Esophagus muscularis mucosa (tissue), 4 donors: ENCODE data around the gene MDGA2. TPM values are rescaled to one million over a fixed set of nuclear protein-coding genes. Genes with fewer than 3 reads are reported as not detected.

Source experiments
- DNase-seq: peaks from one replicate; pipeline ENCODE4 v3.0.0-alpha.2; 2017; ENCODE audit errors: extremely low spot score
- H3K27ac ChIP-seq, 4 donors: fragments of 200-600 bp; sonication (generic); replicated peaks in 1 of 4; 1 replicate in 3 of 4; 2 replicates in 1 of 4; pipeline ENCODE4 v1.5.1; 2016 to 2019; ENCODE audit warnings: mild to moderate bottlenecking in 1 of 4
- H3K27me3 ChIP-seq, 4 donors: fragments of 200-600 bp; sonication (generic); one replicate each; pipeline versions ENCODE4 v1.5.1 to v1.6.0; 2016 to 2019
- H3K36me3 ChIP-seq, 4 donors: fragments of 200-600 bp; sonication (generic); one replicate each; pipeline ENCODE4 v1.5.1; 2016 to 2019
- H3K4me1 ChIP-seq, 4 donors: fragments of 200-600 bp; sonication (generic); one replicate each; pipeline ENCODE4 v1.5.1; 2016 to 2019
- H3K4me3 ChIP-seq, 4 donors: fragments of 200-600 bp; sonication (generic); 1 replicate in 2 of 4; 2 replicates in 2 of 4; pipeline ENCODE4 v1.5.1; 2016 to 2019; ENCODE audit warnings: mild to moderate bottlenecking in 4 of 4, moderate library complexity in 1 of 4
- H3K9me3 ChIP-seq, 4 donors: fragments of 200-600 bp; sonication (generic); 1 replicate in 3 of 4; 2 replicates in 1 of 4; pipeline ENCODE4 v1.5.1; 2016 to 2019
- CTCF ChIP-seq, 3 experiments: fragments of 200-600 bp in 2 of 3; fragments of 450-650 bp in 1 of 3; sonication (generic) in 2 of 3; IDR thresholded peaks; one replicate each; pipeline ENCODE4 v1.5.1; 2017 to 2019; ENCODE audit warnings: antibody characterized with exemption in 3 of 3, mild to moderate bottlenecking in 2 of 3, moderate library complexity in 1 of 3
- EP300 ChIP-seq: sonication (generic); formaldehyde crosslinking; IDR thresholded peaks from one replicate; pipeline ENCODE4 v1.6.1; 2017; ENCODE audit warnings: antibody characterized with exemption
- POLR2A ChIP-seq: fragments of 450-650 bp; IDR thresholded peaks from one replicate; pipeline ENCODE4 v1.6.1; 2017; ENCODE audit warnings: antibody characterized with exemption, moderate library complexity, mild to moderate bottlenecking, low read depth
- POLR2AphosphoS5 ChIP-seq, 2 donors: sonication (generic); formaldehyde crosslinking; IDR thresholded peaks; one replicate each; pipeline ENCODE4 v1.6.1; 2017; ENCODE audit warnings: antibody characterized with exemption in 2 of 2
- WGBS: methylation state at CpG from one replicate; pipeline ENCODE4 v1.1.5; 2018; 5-methylcytosine and 5-hydroxymethylcytosine counted together
- intact Hi-C: fragments of 100-400 bp; cut with DNase I; formaldehyde crosslinking; loops from one replicate; pipeline ENCODE4 v1.15.1; 2023
- total RNA-seq, 4 donors: library from RNA; depleted of rRNA; stranded (reverse); fragments of >200 nt; gene quantifications; one replicate each; pipeline versions ENCODE4 v1.1.0 to v1.2.1, GENCODE V29; 2016

The MDGA2 gene
- total RNA-seq, 4 donors from 2014 or later, result under 0.01 TPM; not detected in 3

- DNase-seq, result no peak
- no peak overlapping the region for H3K4me3 ChIP-seq
- H3K9me3 ChIP-seq, result no peaks in the 10 kb centered on the region
- H3K4me1 ChIP-seq, result no peaks in the 10 kb centered on the region
- no peak overlapping the region for H3K27ac ChIP-seq
- intact Hi-C loops, result no loop called here
- 63% methylated on average over 4 of the region's 4 CpGs for WGBS
- no peaks in the 10 kb centered on the region for H3K36me3 ChIP-seq
- TF ChIP-seq CTCF (IDR thresholded peaks at IDR 0.05), result no peak
- TF ChIP-seq EP300, result no peak
- no peak for TF ChIP-seq POLR2A
- no peak for TF ChIP-seq POLR2AphosphoS5 (IDR thresholded peaks at IDR 0.05)
- H3K27me3 ChIP-seq, result no peaks in the 10 kb centered on the region
Measured at GRCh38 chr14:47541662-47542061, 133.7 kb downstream of the MDGA2 start.

GRCh38 chr14:47539031-47539461, 136.4 kb downstream of the MDGA2 start:
- H3K9me3 ChIP-seq, result no peaks in the 10 kb centered on the region
- WGBS, result 40% methylated on average over 3 of the region's 3 CpGs

GRCh38 chr14:47536341-47536740, 139.1 kb downstream of the MDGA2 start:
- WGBS, result 54% methylated on average over 2 of the region's 2 CpGs
- Histone ChIP-seq H3K9me3 (no peaks in the 10 kb centered on the region), H3K27me3 (peaks cover 0 to 5% (median 0%) of the 10 kb centered on the region in 4 donors), H3K36me3 (no peaks in the 10 kb centered on the region), H3K4me3 (no peak overlapping the region), H3K4me1 (no peaks in the 10 kb centered on the region), H3K27ac (no peak overlapping the region)
- TF ChIP-seq POLR2A, result no peak
- TF ChIP-seq EP300, result no peak
- TF ChIP-seq CTCF (IDR thresholded peaks at IDR 0.05), result no peak
- no peak for TF ChIP-seq POLR2AphosphoS5 (IDR thresholded peaks at IDR 0.05)
- no peak for DNase-seq
- intact Hi-C loops, result no loop called here

More at GRCh38 chr14:47539031-47539461, 136.4 kb downstream of the MDGA2 start:
- intact Hi-C loops, result no loop called here
- no peaks in the 10 kb centered on the region for H3K4me1 ChIP-seq
- H3K36me3 ChIP-seq, result no peaks in the 10 kb centered on the region
- H3K27ac ChIP-seq, result no peak overlapping the region
- H3K4me3 ChIP-seq, result no peak overlapping the region
- TF ChIP-seq EP300, result no peak
- peak in 1 of 3 experiments; percentile 16 for TF ChIP-seq CTCF (IDR thresholded peaks at IDR 0.05)
- no peaks in the 10 kb centered on the region for H3K27me3 ChIP-seq
- DNase-seq, result no peak

GRCh38 chr14:47526591-47527244, 148.7 kb downstream of the MDGA2 start:
- H3K4me3 ChIP-seq, result no peak overlapping the region
- H3K36me3 ChIP-seq, result no peaks in the 10 kb centered on the region
- H3K4me1 ChIP-seq, result no peaks in the 10 kb centered on the region
- H3K27ac ChIP-seq, result no peak overlapping the region
- peaks cover 0 to 3% (median 0%) of the 10 kb centered on the region in 4 donors for H3K9me3 ChIP-seq
- 69% methylated on average over 3 of the region's 3 CpGs for WGBS
- intact Hi-C loops, result no loop called here
- H3K27me3 ChIP-seq, result no peaks in the 10 kb centered on the region
- TF ChIP-seq CTCF (IDR thresholded peaks at IDR 0.05) (no peak), POLR2A (no peak), EP300 (no peak)
- no peak for DNase-seq

- TF ChIP-seq EP300, result no peak
- 71% methylated on average over 4 of the region's 4 CpGs for WGBS
- intact Hi-C loops, result no loop called here
- Histone ChIP-seq H3K4me3 (no peak overlapping the region), H3K4me1 (no peaks in the 10 kb centered on the region), H3K36me3 (no peaks in the 10 kb centered on the region), H3K27ac (no peak overlapping the region), H3K27me3 (no peaks in the 10 kb centered on the region), H3K9me3 (no peaks in the 10 kb centered on the region)
- no peak for DNase-seq
Measured at GRCh38 chr14:47524524-47524923, 150.9 kb downstream of the MDGA2 start.
